Stimulated activated naive CD8-positive, alpha-beta T cell treated with anti-CD3 and anti-CD28 coated beads, Interleukin-15, Interleukin-2, amounts not matched to agents 100 U/mL and 50 U/mL, for 24 hours (primary cell): ENCODE results near the gene SNRPD3.
"Not testable (repeated sequence)": the region's sequence is repeated elsewhere in the genome, so short reads cannot be mapped to it uniquely, and the experiment has no call there.

Experiments used
- ATAC-seq: fragments of 150-1000 bp; cut with Tn5 transposase; one replicate; pipeline ENCODE4 v1.10.0; 2021
- DNase-seq: peaks from one replicate; pipeline ENCODE4 v3.0.0; 2021

Gene SNRPD3

GRCh38 chr22:24532075-24532474 lies 23.7 kb upstream of the SNRPD3 start:
- no peak for DNase-seq
- no peak for ATAC-seq

- DNase-seq (no peak), ATAC-seq (no peak)
Measured at GRCh38 chr22:24535348-24535747, 20.5 kb upstream of the SNRPD3 start.

- ATAC-seq (no peak), DNase-seq (no peak)
Measured at GRCh38 chr22:24536089-24536488, 19.7 kb upstream of the SNRPD3 start.

- no peak for ATAC-seq
- DNase-seq: no peak
Measured at GRCh38 chr22:24540470-24540869, 15.3 kb upstream of the SNRPD3 start.

GRCh38 chr22:24541681-24542515 lies 13.9 kb upstream of the SNRPD3 start:
- no peak for DNase-seq
- no peak for ATAC-seq

- ATAC-seq (no peak), DNase-seq (no peak)
Measured at GRCh38 chr22:24542641-24543040, 13.2 kb upstream of the SNRPD3 start.

- DNase-seq (no peak), ATAC-seq (no peak)
Measured at GRCh38 chr22:24543185-24543601, 12.6 kb upstream of the SNRPD3 start.

GRCh38 chr22:24543679-24544243 lies 12.0 kb upstream of the SNRPD3 start:
- DNase-seq (no peak), ATAC-seq (no peak)

- no peak for DNase-seq
- no peak for ATAC-seq
Measured at GRCh38 chr22:24548812-24549211, 7.0 kb upstream of the SNRPD3 start.

- ATAC-seq (no peak), DNase-seq (no peak)
Measured at GRCh38 chr22:24550028-24550901, 5.5 kb upstream of the SNRPD3 start.

GRCh38 chr22:24550902-24551435 lies 4.8 kb upstream of the SNRPD3 start:
- ATAC-seq: no peak
- no peak for DNase-seq

GRCh38 chr22:24552503-24553286 lies 3.1 kb upstream of the SNRPD3 start:
- not testable (repeated sequence) for ATAC-seq, DNase-seq

GRCh38 chr22:24553597-24554312 lies 2.0 kb upstream of the SNRPD3 start:
- ATAC-seq: no peak

GRCh38 chr22:24554313-24555164 lies 1.3 kb upstream of the SNRPD3 start, which contains the start of gene GUCD1:
Gene GUCD1, minus strand, starts transcription at chr22:24555138. Its CDS starts 147 bp downstream, at chr22:24554991.
- ATAC-seq: no peak
- peak; percentile 43 for DNase-seq

More at GRCh38 chr22:24553597-24554312, 2.0 kb upstream of the SNRPD3 start:
- DNase-seq: no peak

GRCh38 chr22:24559471-24559870 lies 3.7 kb downstream of the SNRPD3 start:
- no peak for ATAC-seq
- no peak for DNase-seq

GRCh38 chr22:24563246-24563645 lies 7.4 kb downstream of the SNRPD3 start:
- DNase-seq (no peak), ATAC-seq (no peak)

GRCh38 chr22:24564376-24565058 lies 8.7 kb downstream of the SNRPD3 start:
- ATAC-seq (no peak), DNase-seq (no peak)

- ATAC-seq: no peak
Measured at GRCh38 chr22:24565077-24565476, 9.3 kb downstream of the SNRPD3 start.

GRCh38 chr22:24566899-24567511 lies 11.2 kb downstream of the SNRPD3 start:
- no peak for DNase-seq
- ATAC-seq: no peak

More at GRCh38 chr22:24565077-24565476, 9.3 kb downstream of the SNRPD3 start:
- DNase-seq: no peak
